ENCODE data around the gene SLC25A42. TPM values are rescaled to one million over a fixed set of nuclear protein-coding genes. Genes with fewer than 3 reads are reported as not detected.
A peak's percentile ranks its signal among the peaks of the same experiment; 100 is the strongest.

The SLC25A42 gene
- total and polyA plus RNA-seq, 7 donors, result 4.6 to 40.2 (median 21.3) TPM

GRCh38 chr19:19110410-19111135 lies 46.8 kb downstream of the SLC25A42 start:
- peak in 3 of 4 donors; percentile 19 to 42 (median 21) for ATAC-seq
- WGBS, 3 donors, result 41 to 48% (median 41%) methylated on average over 66 of the region's 66 CpGs

GRCh38 chr19:19111136-19111835 lies 47.5 kb downstream of the SLC25A42 start:
- WGBS, 3 donors, result 78 to 80% (median 78%) methylated on average over 14 to 15 of the region's 15 CpGs
- peaks cover 16% of the 10 kb centered on the region for H3K4me1 ChIP-seq
- peaks cover 0 to 22% of the 10 kb centered on the region in 2 donors for H3K36me3 ChIP-seq (ENCODE audit: insufficient read depth in 1 of 2, low read depth in 1 of 2)
- H3K9me3 ChIP-seq, result no peaks in the 10 kb centered on the region
- TF ChIP-seq CTCF (IDR thresholded peaks at IDR 0.05), result no peak
- no peak overlapping the region for H3K4me3 ChIP-seq
- H3K27ac ChIP-seq, result no peak overlapping the region
- ATAC-seq (no peak), DNase-seq (no peak)
- intact Hi-C loops (cut with DNase I), result no loop called here
- H3K27me3 ChIP-seq (ENCODE audit: insufficient read depth in 3 of 3, low read length in 2 of 3), result no peaks in the 10 kb centered on the region

More at GRCh38 chr19:19110410-19111135, 46.8 kb downstream of the SLC25A42 start:
- Histone ChIP-seq H3K36me3 (ENCODE audit: insufficient read depth in 1 of 2, low read depth in 1 of 2) (peaks cover 0 to 22% of the 10 kb centered on the region in 2 donors), H3K4me3 (no peak overlapping the region), H3K27ac (no peak overlapping the region), H3K27me3 (ENCODE audit: insufficient read depth in 3 of 3, low read length in 2 of 3) (no peaks in the 10 kb centered on the region), H3K9me3 (no peaks in the 10 kb centered on the region), H3K4me1 (peaks cover 16% of the 10 kb centered on the region)
- TF ChIP-seq CTCF (IDR thresholded peaks at IDR 0.05), result peak; percentile 21
- no peak for DNase-seq
- intact Hi-C loops (cut with DNase I), result no loop called here

GRCh38 chr19:19111967-19112580 lies 48.3 kb downstream of the SLC25A42 start:
- intact Hi-C loops (cut with DNase I), result no loop called here
- no peaks in the 10 kb centered on the region for H3K9me3 ChIP-seq
- WGBS, 3 donors, result 44 to 75% (median 56%) methylated on average over 9 of the region's 9 CpGs
- DNase-seq, result no peak
- ATAC-seq, result peak in 1 of 4 donors; percentile 10
- H3K27me3 ChIP-seq (ENCODE audit: insufficient read depth in 3 of 3, low read length in 2 of 3), result no peaks in the 10 kb centered on the region
- H3K27ac ChIP-seq, result no peak overlapping the region
- peaks cover 0 to 23% of the 10 kb centered on the region in 2 donors for H3K36me3 ChIP-seq (ENCODE audit: insufficient read depth in 1 of 2, low read depth in 1 of 2)
- no peak for TF ChIP-seq CTCF (IDR thresholded peaks at IDR 0.05)
- H3K4me1 ChIP-seq, result peaks cover 16% of the 10 kb centered on the region
- H3K4me3 ChIP-seq, result no peak overlapping the region

- Histone ChIP-seq H3K4me3 (no peak overlapping the region), H3K4me1 (peaks cover 16% of the 10 kb centered on the region), H3K9me3 (no peaks in the 10 kb centered on the region), H3K27ac (no peak overlapping the region), H3K36me3 (ENCODE audit: insufficient read depth in 1 of 2, low read depth in 1 of 2) (peaks cover 0 to 20% of the 10 kb centered on the region in 2 donors), H3K27me3 (ENCODE audit: insufficient read depth in 3 of 3, low read length in 2 of 3) (no peaks in the 10 kb centered on the region)
- ATAC-seq, result peak in 2 of 4 donors; percentile 16 to 33
- TF ChIP-seq CTCF (IDR thresholded peaks at IDR 0.05), result no peak
- intact Hi-C loops (cut with DNase I), result no loop called here
- WGBS, 3 donors, result 34 to 47% (median 39%) methylated on average over 7 of the region's 7 CpGs
- DNase-seq, result no peak
Observed at GRCh38 chr19:19113040-19113626, 49.3 kb downstream of the SLC25A42 start.

Data from psoas muscle (tissue), 8 donors.